SIG-M5 (cell line): ENCODE results near the gene UBE2F.
"Not testable (repeated sequence)": the region's sequence is repeated elsewhere in the genome, so short reads cannot be mapped to it uniquely, and the experiment has no call there.

Experiments
- DNase-seq: peaks from one replicate; lab custom pipeline; 2025; lab: John Stamatoyannopoulos, UW

The UBE2F gene

GRCh38 chr2:238020816-238021215, 54.0 kb downstream of the UBE2F start:
- DNase-seq, result no peak

GRCh38 chr2:238021327-238021726, 54.5 kb downstream of the UBE2F start:
- no peak for DNase-seq

DNA sequence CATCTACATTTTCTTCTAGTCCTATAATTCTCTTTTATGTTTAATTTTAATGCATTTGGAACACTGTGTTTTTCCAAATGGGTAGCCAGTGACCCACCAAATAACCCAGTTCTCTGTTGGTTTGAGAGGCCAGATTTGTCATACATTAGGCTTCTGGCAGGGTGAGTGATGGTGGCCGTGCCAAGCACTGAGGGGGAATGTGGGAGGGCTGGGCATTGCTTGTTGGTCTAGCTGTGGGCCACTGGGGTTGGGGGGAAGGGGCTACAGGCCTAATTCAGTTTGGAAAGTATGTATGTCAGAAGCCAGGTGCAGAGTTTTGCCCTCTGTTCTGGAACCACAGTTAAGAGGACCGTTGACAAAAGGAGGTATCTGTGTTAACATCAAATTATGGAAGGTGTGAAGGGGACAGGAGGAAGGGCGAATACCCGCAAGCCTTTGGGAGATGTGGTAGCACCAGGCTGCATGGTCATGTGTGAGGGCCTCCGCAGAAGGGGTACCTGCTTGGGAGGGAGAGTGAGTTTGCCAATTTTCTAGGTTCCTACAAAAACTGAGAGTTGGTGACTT, 55.9 kb downstream of the UBE2F start:
- no peak for DNase-seq

- DNase-seq, result no peak
These were observed 56.8 kb downstream of the UBE2F start for GRCh38 chr2:238023608-238024007.

DNA sequence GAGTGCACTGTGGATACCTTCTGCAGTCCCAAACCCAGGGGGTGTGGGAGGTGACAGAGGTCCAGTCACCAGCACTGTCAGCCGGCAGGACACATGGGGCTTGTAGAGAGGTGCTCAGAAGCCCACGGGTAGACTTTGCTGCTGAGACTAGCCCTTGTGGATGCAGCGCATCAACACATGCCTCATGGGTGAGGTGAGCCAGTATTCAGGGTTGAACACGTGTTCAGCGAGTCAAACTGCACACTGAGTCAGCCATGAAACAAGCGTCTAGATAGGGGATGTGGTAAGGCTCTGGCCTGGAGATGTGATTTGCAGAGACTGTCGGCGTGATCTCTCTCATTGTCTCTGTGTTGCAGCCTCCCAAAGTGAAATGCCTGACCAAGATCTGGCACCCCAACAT, 58.2 kb downstream of the UBE2F start:
- DNase-seq, result no peak

DNA sequence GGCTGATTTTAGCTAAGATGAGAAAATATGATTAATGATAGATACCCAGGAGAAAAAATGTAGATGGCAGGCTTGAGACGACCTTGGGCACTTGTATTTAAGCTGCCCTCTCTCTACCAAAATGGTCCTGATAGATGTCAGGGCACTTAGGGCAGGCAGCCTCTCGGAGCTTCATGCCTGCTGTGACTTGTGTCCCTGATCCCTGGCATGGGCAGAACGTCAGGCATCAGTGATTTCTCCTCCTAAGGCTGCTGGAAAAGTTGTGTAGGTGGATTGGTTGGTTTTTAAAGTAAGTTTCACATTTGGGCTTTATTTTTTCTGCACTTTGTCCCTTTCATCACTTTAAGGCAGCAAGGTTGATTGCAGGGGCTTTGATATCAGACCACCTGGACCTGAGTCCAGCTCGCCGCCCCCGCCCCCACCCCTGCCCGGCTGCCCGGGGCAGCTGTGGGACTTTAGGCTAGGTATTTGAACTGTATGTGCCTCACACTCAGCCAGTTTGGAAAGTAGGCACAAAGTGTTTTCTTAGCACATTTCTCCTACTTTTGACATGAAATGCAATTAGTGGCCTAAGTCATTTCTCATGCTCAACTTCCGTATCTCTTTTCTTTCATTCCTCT, 59.0 kb downstream of the UBE2F start:
- DNase-seq, result no peak

DNA sequence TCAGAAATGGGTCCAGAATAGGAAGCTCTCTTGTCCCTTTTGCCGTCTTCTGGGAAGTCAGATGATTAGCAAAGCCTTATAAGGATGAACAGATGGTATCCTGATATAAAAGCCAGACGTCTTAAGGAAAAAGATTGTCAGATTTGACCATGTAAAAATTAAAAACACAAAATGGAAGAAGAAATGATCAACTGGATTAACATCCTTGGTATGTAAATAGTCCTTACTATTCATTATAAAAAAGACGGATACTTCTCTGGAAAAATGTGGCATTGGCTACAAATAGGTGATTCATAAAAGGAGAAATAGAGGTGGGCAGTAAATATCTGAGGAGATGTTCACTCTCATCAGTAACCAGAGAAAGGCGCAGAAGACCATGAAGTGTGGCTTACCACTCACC, 60.2 kb downstream of the UBE2F start:
- DNase-seq, result no peak

DNA sequence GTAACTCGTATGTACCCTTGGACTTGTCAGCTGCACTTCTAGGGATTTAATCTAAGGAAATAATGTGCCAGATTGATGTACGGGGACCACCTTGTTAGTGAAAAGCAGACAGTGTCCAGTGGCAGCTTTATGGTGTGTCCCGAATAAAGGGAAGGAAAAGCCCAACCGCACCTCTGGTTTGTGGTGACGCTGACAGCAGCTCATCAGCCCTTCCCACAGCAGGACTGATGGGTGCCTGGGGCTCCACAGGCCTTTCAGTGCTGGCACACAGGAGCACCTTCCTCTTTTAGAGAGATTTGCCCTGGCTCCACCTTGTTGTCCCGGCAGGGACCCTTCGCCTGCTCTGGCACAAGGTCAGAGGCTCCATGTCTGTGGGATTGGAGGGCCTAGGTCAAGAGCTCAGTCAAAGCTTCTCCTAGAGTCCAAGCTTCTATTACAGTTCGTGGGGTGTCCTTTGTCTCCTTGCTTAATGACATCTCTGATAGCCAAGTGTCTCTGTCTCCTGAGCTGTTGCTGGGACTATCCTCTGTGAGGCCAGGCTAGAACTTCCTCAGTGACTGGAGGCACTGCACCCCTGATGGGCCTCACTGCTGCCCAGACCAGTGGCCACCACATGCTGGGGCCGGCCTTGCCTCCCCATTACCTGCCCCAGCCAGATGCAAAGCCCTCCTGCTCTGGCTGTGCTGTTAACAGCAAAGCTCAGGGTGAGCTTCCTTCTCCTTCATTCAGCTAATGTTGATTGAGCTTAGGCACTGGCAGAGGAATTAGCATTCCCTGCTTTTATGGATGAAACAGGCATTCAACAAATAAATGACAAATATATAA, 61.0 kb downstream of the UBE2F start:
- no peak for DNase-seq

DNA sequence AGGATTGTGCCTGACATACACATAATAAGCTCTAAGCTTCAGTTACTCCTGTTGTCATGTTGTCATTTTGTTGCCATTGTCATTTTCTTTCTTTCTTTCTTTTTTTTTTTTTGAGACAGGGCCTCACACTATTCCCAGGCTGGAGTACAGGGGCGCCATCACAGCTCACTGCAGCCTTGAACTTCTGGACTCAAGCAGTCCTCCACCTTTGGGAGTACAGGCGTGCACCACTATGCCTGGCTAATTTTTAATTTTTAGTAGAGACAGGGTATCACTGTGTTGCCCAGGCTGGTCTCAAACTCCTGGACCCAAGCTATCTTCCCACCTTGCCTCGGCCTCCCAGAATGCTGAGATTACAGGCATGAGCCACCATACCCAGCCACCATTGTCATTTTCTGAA, 63.0 kb downstream of the UBE2F start:
- no peak for DNase-seq

GRCh38 chr2:238030422-238031155, 63.8 kb downstream of the UBE2F start:
- DNase-seq, result no peak

GRCh38 chr2:238031751-238032150, 64.9 kb downstream of the UBE2F start:
- no peak for DNase-seq

DNA sequence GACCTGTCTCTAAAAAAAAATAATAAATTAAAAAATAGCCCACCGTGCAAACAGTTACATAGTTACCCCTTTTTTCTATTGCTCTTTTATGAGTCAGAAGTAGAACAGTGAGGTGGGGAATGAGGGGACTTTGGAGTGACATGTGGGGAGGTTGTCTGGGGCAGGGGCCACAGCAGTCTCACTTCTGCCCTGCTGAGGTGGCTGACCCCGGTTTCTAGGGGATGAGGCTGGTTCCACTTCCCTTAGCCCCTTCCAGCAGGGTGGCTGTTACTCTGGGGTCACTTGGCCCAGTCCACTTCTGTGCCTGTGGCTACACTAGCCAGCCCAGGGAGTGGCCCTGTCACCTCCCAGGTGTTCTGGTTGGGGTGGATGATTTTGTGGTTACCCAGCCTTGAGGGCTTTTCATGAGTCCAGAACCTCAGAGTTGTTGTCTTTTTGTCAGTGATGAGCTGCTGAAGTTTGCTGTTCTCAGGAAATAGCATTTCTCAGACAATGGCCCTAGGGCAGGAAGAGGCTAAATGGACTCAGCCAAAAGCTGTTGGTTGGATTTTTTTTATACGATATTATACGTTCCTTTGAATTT, 66.0 kb downstream of the UBE2F start:
- DNase-seq, result no peak

GRCh38 chr2:238033991-238034390, 67.2 kb downstream of the UBE2F start:
- not testable (repeated sequence) for DNase-seq

DNA sequence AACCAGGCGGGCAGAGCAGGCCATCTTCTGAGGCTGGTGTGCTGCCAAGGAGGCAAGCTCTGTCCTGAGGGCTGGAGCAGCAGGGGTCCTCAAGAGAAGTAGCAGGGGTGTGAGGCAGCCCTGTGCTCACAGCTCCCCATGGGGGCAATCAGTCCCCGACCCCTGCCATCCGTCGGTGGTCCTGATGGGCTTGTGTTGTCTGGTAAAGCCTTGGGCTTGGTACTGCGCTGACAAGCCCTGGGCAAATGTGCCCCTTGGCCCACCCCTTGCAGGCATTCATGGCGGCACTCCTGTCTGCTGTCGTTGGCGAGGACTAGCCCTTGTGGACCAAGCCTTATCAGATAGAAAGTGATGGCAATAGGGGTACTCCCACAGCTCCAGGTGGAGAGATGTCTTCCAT, 71.4 kb downstream of the UBE2F start:
- no peak for DNase-seq

DNA sequence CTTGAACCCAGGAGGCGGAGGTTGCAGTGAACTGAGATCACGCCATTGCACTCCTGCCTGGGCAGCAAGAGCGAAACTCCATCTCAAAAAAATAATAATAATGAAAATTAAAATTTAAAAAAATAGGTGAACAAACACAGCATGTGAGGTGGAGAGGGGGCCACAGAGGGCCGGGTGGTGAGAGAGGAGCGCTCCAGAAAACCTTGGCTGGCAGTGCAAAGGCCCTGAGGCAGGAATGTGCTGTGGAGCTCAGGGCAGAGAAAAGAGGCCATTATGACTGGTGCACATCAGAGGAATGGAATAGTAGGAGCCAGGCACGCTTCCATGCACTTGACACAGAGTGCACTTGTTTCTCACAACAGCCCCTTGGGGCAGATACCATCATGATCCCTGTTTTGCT, 72.3 kb downstream of the UBE2F start:
- DNase-seq, result no peak

DNA sequence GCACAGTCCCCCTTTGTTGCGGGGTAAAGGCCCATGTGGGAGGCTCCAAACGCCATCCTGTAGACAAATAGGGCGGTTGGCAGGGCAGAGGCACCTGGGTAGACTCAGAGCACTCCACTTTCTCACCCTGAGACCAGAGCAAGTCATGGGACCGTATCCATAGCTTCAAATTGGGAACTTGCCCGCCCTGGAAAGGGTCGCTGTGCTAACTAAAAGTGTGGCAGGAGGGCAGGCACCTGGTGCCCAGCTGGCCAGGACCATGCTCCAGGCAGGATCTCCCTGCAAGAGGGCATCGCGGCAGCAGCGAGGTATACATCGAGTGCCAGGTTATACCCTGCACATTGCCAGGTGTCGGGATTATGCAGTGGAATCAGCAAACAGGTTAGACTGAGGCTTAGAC, 73.2 kb downstream of the UBE2F start:
- no peak for DNase-seq

GRCh38 chr2:238040918-238041317, 74.1 kb downstream of the UBE2F start:
- DNase-seq, result no peak

- no peak for DNase-seq
These were observed 75.3 kb downstream of the UBE2F start for GRCh38 chr2:238042090-238042489.

GRCh38 chr2:238042849-238043584, 76.2 kb downstream of the UBE2F start:
- no peak for DNase-seq

DNA sequence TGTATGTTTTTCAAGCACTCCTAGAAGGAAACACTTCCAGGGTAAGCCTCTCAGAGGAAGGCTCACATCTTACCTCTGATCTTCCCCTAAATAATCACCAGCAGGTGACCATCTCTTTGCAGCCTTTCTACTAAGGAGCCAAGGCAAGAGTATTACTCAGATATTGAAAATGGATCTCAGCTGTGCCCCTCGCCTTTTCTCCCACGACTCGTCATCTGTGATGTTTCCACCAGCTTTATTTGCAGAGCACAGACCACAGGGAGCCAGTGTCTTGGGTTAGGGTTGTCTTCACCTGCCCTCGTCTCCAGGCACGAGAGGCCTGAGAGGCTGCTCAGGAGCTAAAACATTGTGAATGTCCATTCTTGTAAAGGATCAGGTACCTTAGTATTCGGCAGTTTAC, 77.0 kb downstream of the UBE2F start:
- DNase-seq, result no peak

DNA sequence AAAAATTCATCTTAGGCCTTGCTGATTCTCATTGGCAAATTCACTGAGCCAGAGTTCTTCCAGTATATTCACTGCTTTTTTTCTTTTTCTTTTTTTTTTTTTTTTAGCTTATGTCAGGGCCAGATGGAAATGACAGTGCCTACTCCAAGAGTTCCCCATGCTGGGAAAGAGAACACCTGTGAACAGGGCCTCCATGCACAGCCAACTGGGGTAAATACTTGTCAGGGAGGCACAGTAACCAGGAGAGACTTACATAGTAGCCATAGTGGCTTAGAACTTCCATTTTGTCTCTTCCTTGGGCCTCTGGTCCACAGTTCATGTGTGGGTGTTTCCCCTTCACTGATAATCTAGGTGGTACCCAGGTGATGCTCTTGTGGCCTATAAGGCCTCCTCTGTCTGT, 78.8 kb downstream of the UBE2F start:
- no peak for DNase-seq
